ENCODE results near the gene SLC2A3.

- TF ChIP-seq CTCF (IDR thresholded peaks at IDR 0.05; ENCODE audit: poor library complexity, severe bottlenecking) (no peak), REST (IDR thresholded peaks at IDR 0.05; ENCODE audit: borderline replicate concordance) (no peak), POLR2AphosphoS5 (IDR thresholded peaks at IDR 0.05) (no peak), RAD21 (conservative IDR thresholded peaks at IDR 0.05) (no peak), EP300 (conservative IDR thresholded peaks at IDR 0.05; ENCODE audit: poor library complexity, severe bottlenecking) (no peak)
Measured at GRCh38 chr12:7905071-7905470, 30.9 kb downstream of the SLC2A3 start.

All from neural cell (in vitro differentiated cells).